Stimulated activated CD4-positive, alpha-beta T cell treated with anti-CD3 and anti-CD28 coated beads, Interleukin-4, amount 100 ng/mL, for 1 hour (primary cell): Measurements from ENCODE around the gene ZNF83.

Source experiments
- DNase-seq: peaks from one replicate; pipeline ENCODE4 v3.0.0-alpha.2; 2020

The ZNF83 gene

DNA sequence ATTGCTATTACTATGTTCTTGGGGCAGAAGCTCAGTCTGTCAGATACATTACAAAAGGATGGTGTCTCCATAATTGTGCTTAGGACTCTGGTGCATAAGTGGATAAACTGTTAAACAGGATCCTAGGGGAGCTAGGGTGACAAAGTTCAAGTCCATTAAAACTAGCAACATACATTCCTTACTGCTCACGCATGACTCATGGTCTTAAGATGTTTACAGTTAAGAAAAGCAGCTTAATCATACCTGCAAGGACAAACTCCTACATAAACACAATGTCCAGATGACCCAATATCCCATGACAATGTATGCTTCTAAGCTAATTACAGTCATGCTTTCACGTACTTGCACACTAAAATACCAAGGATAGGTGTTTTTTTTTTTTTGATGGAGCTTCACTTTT lies 71.6 kb downstream of the ZNF83 start:
- no peak for DNase-seq

DNA sequence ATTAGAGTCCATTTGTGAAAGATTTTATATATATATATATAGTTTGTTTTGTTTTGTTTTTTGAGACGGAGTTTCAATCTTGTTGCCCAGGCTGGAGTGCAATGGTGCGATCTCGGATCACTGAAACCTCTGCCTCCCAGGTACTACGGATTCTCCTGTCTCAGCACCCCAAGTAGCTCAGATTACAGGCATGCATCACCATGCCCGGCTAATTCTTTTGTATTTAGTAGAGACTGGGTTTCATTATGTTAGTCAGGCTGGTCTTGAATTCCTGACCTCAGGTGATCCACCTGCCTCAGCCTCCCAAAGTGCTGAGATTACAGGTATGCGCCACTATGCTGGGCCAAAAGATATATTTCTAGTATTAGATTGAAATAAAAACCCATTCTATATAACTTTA lies 72.0 kb downstream of the ZNF83 start:
- DNase-seq, result no peak
